H1 (cell line): ENCODE data around the gene KLHL24. TPM values are rescaled to one million over a fixed set of nuclear protein-coding genes. Genes with fewer than 3 reads are reported as not detected.

Experiments used
- EP300 ChIP-seq, 2 experiments: IDR thresholded peaks; 1 replicate in 1 of 2; 2 replicates in 1 of 2; pipeline ENCODE4 v1.6.1; 2011 to 2012; ENCODE audit warnings: low read depth in 2 of 2, low read length in 2 of 2, mild to moderate bottlenecking in 2 of 2, borderline replicate concordance in 1 of 2, inconsistent platforms in 1 of 2, moderate library complexity in 1 of 2
- EZH2 ChIP-seq: fragments of 200-600 bp; sonication (generic); IDR thresholded peaks from 2 replicates; pipeline ENCODE4 v1.7.1; 2012; ENCODE audit warnings: low read depth, mild to moderate bottlenecking, moderate library complexity, low read length, inconsistent platforms; ENCODE audit not compliant: severe bottlenecking
- POLR2A ChIP-seq, 2 experiments: IDR thresholded peaks; 1 replicate in 1 of 2; 2 replicates in 1 of 2; pipeline ENCODE4 v1.6.1; 2011; ENCODE audit warnings: low read depth in 2 of 2, low read length in 2 of 2, mild to moderate bottlenecking in 2 of 2; ENCODE audit errors: control extremely low read depth in 1 of 2
- polyA plus RNA-seq, 7 experiments: library from polyadenylated mRNA; depleted of rRNA in 3 of 7; stranded (reverse) in 5 of 7; unstranded in 2 of 7; fragments of >200 nt in 5 of 7; fragments of 200-250 nt in 2 of 7; gene quantifications; 1 replicate in 5 of 7; 2 replicates in 1 of 7; 4 replicates in 1 of 7; pipeline versions ENCODE4 v1.2.1 to v1.2.3, GENCODE V29; 2011 to 2013; ENCODE audit warnings: missing spikeins in 2 of 7, mixed read lengths in 2 of 7
- total RNA-seq: library from RNA; stranded (reverse); fragmentation: NEBNext Ultra II Directional; extraction: Animal tissue kit (Norgen Biotek cat#: 25700); gene quantifications from 2 replicates; pipeline ENCODE4 v1.2.1, GENCODE V29; 2021
- TF ChIP-seq, protein P1 (sequence below): IDR thresholded peaks from 2 replicates; pipeline ENCODE4 v1.6.1; 2012; ENCODE audit warnings: inconsistent platforms

The KLHL24 gene
- total and polyA plus RNA-seq, 2 of the 8 experiments (the other 6 are each of a cell fraction or from before 2014, with no cell fraction given): 12.5 to 36.2 TPM

DNA sequence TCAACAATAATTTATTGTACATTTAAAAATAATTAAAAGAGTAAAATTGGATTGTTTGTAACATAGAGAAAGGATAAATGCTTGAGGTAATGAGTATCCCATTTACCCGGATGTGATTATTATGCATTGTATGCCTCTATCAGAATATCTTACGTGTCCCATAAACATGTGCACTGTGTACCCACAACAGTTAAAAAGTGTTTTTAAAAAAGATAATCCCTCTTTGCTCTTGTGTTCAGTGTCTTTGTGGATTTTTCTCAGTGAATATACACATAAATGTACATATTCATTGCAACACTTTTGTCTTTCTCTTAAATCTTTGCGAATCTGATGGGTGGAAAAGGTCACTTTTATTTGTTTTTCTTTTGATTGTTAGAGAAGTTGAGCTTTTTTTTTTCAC is 82.6 kb downstream of the KLHL24 start (continued):
- TF ChIP-seq POLR2A (IDR thresholded peaks at IDR 0.05; ENCODE audit: control extremely low read depth in 1 of 2, low read depth in 2 of 2, low read length in 2 of 2) (no peak), EP300 (IDR thresholded peaks at IDR 0.05; ENCODE audit: borderline replicate concordance in 1 of 2, low read depth in 2 of 2, low read length in 2 of 2) (no peak), EZH2 (no peak)
- TF ChIP-seq, protein P1, sequence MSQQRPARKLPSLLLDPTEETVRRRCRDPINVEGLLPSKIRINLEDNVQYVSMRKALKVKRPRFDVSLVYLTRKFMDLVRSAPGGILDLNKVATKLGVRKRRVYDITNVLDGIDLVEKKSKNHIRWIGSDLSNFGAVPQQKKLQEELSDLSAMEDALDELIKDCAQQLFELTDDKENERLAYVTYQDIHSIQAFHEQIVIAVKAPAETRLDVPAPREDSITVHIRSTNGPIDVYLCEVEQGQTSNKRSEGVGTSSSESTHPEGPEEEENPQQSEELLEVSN: no peak
